H54 (cell line): ENCODE results near the gene SERPINE2.

Source experiments
- DNase-seq: peaks from one replicate; pipeline ENCODE4 v3.0.0; 2011; ENCODE audit warnings: low spot score, mixed read lengths; ENCODE audit not compliant: insufficient read length
- FAIRE-seq: peaks from 3 replicates; lab custom pipeline; 2011; peaks lifted over from hg19 to GRCh38; lab: Jason Lieb, UNC
- POLR2A ChIP-seq: IDR thresholded peaks from 2 replicates; pipeline ENCODE4 v1.6.1; 2011; ENCODE audit warnings: low read depth, mild to moderate bottlenecking, low read length

Gene SERPINE2

GRCh38 chr2:223925106-223925505, 114.0 kb downstream of the SERPINE2 start:
- no peak for TF ChIP-seq POLR2A
- no peak for DNase-seq
- no peak for FAIRE-seq
